RCC 7860 (cell line): ENCODE measurements around the gene C22orf42.
A peak's percentile ranks its signal among the peaks of the same experiment; 100 is the strongest.
"Not testable (repeated sequence)": the region's sequence is repeated elsewhere in the genome, so short reads cannot be mapped to it uniquely, and the experiment has no call there.

Source experiments
- DNase-seq: peaks from one replicate; pipeline ENCODE4 v3.0.0-alpha.2; 2015; ENCODE audit warnings: low spot score
- FAIRE-seq: peaks from 2 replicates; lab custom pipeline; 2012; peaks lifted over from hg19 to GRCh38; lab: Jason Lieb, UNC

C22orf42 gene, protein sequence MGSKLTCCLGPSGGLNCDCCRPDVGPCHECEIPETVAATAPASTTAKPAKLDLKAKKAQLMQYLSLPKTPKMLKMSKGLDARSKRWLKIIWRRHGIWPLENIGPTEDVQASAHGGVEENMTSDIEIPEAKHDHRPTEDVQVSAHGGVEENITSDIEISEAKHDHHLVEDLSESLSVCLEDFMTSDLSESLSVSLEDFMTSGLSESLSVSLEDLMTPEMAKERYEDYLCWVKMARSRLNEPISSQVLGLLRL

DNA sequence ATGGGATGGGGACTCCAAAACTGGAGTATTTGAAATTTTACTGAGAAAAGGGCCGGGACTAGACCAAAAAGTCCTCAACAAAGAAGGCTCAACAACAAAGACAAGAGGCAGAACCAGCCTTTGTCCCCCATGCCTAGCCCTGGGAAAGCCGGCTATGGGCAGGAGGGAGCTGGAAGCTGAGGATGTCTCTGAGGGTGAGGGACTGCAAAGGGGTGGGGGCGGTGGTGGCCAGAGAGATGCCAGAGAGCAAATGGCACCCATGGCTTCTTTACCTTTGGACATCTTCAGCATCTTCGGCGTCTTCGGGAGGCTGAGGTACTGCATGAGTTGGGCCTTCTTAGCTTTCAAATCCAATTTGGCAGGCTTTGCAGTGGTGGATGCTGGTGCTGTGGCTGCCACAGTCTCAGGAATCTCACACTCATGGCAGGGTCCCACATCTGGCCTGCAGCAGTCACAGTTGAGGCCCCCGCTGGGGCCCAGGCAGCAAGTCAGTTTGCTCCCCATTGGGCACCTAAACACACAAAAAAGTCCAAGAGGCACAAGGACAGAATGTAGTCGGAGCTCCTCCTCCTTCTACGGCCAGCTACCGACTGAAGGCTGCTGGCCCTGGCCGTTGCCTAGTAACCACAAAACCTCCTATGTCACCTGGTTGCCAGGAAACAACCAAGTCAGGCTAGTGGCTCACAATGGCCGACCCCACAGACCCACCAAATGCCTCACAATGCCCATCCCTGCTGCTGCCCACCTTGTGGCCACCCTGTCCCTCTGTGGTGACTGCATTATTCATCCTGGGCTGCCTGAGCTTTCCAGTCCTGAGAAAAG is at the start of gene C22orf42:
C22orf42 (minus strand) TSS at position 592 of the 822 bp plus-strand sequence; CDS start at position 504, 88 bp downstream.
- no peak for DNase-seq
- FAIRE-seq: no peak

DNA sequence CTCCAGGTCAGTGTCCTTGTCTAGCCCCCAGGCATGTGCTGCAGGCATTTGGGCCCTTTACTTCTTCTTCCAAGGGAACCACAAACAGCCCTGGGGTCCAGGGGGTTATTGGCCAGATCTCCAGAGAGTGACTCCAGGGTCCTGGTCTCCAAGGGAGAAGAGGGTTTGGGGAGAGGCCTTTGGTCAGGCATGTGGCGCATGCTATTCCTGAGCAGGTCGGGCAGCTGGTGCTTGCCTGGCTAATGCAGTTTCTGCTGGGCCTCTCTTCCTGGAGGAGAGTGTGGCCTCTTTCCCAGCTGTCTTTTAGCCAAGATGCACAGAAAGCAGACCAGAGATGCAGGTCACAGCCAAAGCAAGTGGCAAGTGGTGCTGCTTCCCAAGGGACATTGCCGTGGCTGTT is 49.6 kb upstream of the C22orf42 start:
- DNase-seq: no peak
- FAIRE-seq: no peak

DNA sequence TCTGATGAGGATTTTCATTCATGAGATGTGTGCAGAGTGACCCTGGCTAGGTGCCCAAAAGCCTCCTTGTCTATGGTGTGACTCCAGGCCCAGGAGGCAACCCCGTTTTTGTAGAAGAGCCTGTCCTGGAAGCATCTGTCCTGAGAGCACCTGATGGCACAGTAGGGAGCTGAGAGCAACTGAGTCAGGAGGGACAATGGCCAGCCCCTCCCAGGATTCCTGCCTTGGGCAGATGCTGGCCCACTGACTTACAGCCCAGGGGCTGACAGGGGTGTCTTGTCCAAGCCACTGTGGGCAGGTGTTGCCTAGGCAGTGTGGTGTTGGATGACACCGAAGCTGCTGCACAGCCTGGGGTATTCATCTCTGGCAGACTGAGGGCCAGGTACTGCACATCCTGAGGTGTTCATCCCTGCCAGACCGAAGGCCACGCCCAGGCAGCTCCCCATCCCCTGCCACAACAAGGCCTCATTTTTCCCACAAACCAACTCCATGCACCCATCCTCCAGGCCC is 48.9 kb upstream of the C22orf42 start:
- no peak for FAIRE-seq
- DNase-seq: no peak

DNA sequence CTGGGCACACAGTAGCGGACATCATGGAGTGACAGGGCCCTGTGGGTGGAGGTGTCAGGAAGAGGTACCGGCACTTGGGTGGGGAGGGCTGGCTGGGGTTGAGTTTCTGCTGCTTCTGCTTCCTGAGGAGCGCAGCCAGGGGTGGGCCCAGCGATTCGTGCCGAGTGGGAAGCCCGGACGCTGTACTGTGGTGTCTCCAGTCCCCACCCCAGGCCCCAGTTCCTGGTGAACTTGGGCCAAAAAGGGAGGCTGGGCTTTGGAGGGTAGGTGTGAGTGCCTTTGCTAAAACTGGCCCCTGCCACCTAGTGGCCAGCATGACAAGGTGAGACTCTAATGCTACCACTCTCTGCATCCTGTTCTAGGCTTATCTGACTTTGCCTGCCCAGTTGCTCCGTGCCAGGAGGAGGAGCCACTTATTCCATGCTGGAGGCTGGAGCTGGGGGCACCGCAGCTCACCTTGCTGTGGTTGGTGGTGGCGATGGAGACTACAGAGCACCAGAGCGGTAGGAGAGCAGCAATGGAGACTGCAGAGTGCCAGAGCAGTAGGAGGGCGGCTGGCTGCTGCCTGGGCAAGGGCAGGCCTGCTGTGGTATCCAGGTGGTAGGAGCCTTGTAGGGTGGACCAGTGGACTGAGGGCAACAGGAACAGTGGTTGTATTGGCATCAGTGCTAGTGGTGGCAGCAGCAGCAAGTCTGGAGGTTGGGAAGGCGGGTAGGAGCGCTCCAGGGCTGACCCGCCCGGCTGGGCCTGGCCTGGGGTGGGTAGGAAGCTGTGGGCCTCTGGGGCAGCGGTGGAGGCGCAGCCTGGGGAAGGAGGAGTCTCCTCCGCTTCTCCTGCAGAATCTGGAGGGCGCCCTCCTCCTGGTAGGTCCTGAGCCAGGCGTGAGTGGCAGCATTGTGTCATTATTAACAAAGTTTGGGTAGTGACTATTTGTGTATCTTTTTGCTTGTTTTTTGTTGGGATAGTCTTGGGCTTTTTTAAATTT is 48.0 kb upstream of the C22orf42 start:
- FAIRE-seq: no peak
- peak; percentile 14 for DNase-seq

DNA sequence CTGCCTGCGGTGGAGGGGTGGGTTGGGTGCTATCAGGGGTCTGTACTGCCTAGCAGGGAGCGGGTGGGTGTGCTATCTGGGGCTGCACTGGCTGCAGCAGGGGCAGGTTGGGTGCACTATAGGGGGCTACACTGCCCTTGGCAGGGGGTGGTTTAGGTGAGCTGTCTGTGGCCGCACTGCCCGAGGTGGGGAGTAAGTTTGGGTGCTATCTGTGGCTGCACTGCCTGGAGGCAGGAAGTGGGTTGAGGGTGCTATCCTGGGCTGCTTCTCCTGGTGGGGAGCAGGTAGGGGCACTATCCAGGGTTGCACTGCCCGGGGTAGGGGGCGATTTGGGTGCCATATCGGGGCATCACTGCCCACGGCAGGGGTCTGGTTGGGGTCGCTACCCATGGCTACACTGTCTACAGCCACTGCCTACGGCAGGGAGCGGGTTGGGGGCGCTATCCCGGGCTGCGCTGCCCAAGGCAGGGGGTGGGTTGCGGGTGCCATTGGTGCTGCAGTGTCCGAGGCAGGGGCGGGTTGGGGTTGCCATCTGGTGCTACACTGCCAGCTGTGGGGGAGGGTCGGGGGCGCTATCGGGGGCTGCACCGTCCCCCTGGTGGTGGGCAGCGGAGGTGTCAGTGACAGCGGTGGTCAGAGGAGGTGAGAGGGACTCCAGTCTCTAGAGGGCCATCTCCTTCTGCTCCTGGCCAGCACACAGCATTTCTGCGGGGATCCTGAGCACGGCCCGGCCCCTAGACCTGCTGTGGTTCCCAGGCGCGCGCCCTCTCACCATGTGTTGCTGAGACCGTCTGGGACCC is 47.1 kb upstream of the C22orf42 start:
- no peak for FAIRE-seq
- DNase-seq: no peak

DNA sequence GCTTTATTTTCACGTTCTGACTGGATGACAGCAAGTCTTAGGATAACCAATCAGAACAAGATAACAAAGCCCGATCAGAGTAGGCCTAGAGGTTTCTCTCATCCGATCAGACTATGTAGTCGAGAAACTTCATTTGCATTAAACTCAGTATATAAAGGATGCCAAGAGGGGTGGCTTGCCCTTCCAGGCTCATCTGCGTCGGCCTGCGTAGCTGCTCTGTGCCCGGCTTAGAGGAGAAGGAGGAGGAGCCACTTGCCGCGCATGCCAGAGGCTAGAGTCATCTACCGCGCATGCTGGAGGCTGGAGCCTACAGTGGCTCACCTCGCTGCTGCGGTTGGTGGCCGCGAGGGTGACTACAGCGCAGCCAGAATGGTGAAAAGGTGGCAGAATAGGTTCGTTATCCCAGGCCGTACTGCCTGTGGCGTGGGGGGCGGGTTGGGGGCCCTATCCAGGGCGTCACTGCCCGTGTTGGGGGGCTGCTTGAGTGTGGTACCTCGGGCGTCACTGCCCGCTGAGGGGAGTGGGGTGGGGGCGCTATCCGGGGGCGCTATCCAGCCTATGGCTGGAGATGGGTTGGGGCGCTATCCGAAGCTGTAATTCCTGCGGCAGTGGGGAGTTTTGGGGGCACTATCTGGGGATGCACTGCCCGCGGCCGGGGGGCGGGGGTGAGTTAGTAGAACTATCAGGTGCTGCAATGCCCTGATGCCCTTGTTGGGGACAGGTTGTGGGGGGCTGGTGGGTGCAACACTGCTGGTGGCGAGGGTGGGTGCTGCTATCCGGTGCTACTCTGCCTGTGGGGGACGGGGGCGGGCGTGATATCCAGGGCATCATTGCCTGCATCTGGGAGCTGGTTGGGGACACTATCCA is 46.0 kb upstream of the C22orf42 start, which contains the start of gene RFPL2:
RFPL2 (minus strand) TSS at position 218 of the 867 bp plus-strand sequence. CDS start 2,622 bp downstream, outside the sequence.
- FAIRE-seq: no peak
- no peak for DNase-seq

DNA sequence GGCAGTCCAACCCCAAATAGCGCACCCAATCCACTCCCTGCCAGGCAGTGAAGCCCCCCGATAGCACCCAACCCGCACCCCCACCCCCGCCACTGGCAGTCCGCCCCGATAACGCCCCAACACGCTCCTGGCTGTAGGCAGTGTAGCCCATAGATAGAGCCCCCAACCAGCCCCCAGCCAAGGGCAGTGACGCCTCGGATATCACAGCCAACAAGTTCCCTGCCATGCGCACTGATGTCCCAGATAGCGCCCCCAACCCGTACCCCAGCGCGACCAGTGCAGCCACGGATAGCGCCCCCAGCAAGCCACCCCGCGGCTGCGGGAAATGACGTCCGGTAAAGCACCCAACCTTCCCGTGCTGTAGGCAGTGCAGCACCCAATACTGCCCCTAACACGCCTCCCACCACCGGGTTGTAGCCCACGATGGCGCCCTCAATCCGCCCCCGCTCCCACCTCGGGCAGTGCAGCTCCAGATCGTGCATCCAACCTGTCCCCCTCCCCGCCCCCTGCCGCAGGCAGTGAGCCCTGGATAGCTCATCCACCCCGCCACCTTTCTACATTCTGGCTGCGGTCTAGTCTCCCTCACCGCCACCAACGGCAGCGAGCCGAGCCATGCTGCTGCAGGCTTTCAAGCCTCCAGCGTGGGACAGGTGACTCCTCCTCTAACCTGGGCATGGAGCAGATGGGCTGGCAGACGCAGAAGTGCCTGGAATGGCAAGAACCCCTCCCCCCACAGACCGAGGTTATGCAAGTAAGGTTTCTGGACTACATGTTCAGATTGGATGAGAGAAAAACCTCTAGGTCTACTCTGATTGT is 45.1 kb upstream of the C22orf42 start:
- FAIRE-seq (no peak), DNase-seq (no peak)

DNA sequence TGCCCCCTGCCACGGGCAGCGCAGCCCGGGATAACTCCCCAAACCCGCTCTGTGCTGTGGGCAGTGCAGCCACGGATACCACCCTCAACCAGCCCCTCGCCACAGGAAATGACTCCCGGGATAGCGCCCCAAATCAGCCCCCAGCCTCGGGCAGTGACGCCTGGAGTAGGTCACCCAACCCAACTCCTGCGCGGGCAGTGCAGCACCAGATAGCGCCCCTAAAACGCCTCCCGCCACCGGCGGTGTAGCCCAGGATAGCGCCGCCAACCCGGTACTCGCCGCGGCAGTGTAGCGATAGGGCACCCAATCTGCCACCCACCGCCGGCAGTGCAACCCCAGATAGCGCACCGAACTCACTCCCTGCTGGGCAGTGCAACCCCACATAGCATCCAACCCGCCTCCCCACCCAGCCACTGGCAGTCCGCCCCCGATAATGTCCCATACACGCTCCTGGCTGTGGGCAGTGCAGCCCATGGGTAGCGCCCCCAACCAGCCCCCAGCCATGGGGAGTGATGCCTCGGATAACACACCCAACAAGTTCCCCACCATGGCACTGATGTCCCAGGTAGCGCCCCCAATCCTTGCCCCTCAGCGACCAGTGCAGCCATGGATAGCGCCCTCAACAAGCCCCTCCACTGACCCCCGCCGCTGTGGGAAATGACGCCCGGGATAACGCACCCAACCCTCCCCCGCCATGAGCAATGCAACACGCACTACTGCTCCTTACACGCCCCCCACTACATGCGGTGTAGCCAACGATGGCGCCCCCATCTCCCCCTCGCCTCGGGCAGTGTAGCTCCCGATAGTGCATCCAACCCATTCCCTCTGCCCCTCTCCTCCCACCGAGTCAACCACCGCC is 44.3 kb upstream of the C22orf42 start:
- no peak for FAIRE-seq
- no peak for DNase-seq

DNA sequence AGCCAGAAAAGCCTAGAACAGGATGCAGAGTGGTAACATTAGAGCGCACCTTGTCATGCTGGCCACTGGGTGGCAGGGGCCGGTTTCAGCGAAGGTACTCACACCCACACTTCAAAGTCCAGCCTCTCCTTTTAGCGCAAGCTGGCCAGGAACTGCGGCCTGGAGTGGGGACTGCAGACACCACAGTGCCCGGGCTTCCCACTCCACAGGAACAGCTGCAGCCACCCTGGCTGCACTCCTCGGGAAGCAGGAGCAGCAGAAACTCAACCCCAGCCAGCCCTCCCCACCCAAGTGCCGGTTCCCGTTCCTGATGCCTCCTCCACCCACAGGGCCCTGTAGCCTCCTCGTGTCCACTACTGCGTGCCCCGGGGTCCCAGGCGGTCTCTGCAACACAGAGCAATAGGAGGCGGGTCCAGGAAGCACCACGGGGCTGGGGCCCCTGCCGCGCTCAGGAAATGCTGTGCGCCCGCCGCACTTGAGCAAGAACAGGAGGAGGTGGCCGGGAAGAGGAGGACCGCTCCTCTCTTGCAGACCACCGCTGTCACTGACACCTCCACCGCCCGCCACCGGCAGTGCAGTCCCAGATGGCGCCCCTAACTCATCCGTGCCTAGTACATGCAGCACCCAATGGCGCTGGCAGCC is 43.6 kb upstream of the C22orf42 start:
- DNase-seq (peak; percentile 22), FAIRE-seq (no peak)

DNA sequence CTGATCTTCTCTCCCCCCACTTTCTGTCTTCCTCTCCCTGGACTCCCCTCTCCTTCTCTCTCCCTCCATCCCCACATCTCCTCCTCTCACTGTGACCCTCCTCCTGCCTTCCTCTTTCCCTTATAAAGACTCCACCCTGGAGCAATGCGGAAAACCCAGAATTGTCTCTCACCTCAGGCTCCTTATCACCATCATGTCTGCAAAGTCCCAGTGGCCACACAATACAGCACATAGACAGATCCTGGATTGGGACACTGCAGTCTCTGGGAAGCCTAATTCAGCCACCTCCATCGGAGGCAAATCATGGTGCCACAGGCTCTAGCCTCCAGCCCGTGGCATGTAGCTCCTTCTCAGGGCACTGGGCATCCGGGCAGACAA is 43.0 kb upstream of the C22orf42 start:
- DNase-seq (no peak), FAIRE-seq (no peak)

DNA sequence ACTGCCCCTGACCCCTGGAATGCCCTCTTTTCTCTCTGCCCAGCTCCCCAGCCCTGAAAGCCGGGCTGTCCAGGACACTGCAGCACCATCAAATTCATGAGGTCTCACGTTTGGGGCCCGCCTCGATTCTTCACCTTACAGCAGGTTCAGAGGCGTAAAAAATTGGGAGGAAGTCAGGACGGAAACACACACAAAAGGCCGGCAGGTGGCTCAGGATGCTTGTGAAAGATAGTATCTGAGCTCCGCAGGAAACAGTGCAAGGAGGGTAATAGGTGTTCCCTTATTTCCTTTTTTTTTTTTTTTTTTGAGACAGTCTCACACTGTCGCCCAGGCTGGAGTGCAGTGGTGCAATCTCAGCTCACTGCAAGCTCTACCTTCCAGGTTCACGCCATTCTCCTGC is 41.6 kb upstream of the C22orf42 start:
- FAIRE-seq: no peak
- no peak for DNase-seq

DNA sequence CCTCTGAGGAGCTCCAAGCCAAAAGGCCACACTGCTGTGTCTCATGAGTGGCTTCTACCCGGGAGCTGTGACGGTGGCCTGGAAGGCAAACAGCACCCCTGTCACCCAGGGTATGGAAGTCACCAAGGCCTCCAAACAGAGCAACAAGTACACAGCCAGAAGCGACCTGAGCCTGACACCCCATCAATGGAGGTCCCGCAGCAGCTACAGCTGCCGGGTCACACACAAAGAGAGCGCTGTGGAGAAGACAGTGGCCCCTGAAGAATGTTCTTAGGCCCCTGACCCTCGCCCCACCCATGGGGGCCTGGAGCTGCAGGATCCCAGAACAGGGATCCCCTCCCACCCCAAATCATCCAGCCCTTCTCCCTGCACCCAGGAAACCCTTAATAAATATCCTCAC is 40.9 kb upstream of the C22orf42 start:
- DNase-seq (no peak), FAIRE-seq (no peak)

DNA sequence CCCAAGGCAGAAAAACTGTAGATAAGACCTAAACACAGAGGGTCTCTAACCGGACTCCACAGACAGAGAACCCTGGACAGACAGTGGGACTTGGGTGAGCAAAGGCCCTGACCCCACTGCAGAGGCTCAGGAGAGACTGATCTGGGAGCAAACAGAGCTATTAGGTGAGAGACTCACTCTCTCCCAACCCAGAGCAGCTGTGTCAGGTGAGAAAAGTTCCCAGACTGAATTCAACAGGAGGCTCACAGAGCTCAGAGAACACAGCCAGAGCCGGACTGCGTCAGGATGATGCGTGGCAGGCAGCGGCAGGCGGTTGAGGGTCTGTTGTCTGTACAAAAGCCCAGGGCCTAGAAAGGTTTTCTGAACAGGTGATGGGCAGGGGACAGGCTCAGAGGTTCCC is 40.2 kb upstream of the C22orf42 start:
- DNase-seq (no peak), FAIRE-seq (no peak)

DNA sequence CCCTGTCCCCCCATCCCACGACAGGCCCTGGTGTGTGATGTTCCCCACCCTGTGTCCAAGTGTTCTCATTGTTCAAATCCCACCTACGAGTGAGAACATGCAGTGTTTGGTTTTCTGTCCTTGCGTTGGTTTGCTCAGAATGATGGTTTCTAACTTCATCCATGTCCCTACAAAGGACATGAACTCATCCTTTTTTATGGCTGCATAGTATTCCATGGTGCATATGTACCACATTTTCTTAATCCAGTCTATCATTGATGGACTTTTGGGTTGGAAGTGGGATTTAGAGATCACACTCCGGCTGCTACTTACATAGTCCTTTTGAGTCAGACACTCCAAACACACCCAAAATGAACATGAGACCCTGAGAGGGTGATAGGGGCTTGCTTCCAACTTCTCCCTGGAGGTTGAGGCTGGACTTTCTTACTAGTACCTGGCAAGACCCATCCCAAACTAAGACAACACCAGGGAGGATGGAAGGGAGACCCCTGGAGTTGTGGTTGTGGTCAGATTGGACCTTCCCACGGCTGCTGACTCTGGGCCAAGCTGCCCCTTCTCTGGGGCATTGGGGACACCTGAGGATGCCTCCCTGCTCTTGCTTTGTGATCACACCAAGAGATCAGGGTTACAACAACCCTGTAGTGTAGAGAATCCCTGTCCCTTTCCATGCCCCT is 38.6 kb upstream of the C22orf42 start:
- not testable (repeated sequence) for DNase-seq, FAIRE-seq

DNA sequence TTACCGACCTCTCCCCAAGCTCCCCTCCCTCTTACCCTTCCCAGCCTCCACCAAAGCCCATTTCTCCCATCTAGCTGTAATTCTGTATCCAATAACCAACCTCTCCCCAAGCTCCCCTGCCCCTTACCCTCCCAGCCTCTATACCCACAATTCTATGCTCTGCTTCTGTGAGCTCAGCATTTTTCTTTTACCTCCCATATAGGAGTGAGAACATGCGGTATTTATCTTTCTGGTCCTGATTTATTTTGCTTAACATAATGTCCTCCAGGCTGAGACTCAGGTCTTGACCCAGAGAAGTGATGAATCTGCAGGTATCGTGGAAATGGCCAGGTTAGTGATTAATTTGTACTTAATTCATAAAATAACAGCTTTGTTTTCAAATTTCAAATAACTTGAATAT is 36.8 kb upstream of the C22orf42 start:
- not testable (repeated sequence) for FAIRE-seq, DNase-seq

DNA sequence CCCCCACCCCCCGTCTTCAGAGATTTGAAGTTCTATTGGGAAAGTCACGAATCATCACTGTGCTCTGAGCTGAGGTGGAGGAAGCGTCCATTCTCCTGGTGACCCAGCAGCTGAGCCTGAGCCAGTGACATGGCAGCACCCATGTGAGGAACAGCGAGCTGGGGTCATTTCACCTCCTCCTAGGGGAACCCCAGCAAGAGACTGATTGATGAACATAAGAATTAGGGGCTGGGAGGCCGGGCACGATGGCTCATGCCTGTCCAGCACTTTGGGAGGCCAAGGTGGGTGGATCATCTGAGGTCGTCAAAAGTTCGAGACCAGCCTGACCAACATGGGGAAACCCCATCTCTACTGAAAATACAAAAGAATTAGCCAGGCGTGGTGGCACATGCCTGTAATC is 34.2 kb upstream of the C22orf42 start:
- FAIRE-seq: not testable (repeated sequence)

More for the DNA sequence above, 34.2 kb upstream of the C22orf42 start:
- DNase-seq: not testable (repeated sequence)
